ENCODE data around the gene SUN2.

- TF ChIP-seq CTCF (IDR thresholded peaks at IDR 0.05) (no peak), POLR2A (IDR thresholded peaks at IDR 0.05) (no peak)
Observed at GRCh38 chr22:38757464-38757757, 1.6 kb upstream of the SUN2 start.
